Transverse colon (tissue), 4 donors: ENCODE measurements around the gene STARD10. TPM values are rescaled to one million over a fixed set of nuclear protein-coding genes. Genes with fewer than 3 reads are reported as not detected.

Experiments
- DNase-seq: peaks from one replicate; pipeline ENCODE4 v3.0.0-alpha.2; 2019
- H3K27ac ChIP-seq, 4 donors: fragments of 200-600 bp; sonication (generic); 2 replicates each; pipeline ENCODE4 v1.5.1; 2016 to 2018; ENCODE audit warnings: inconsistent platforms in 4 of 4
- H3K27me3 ChIP-seq: fragments of 200-600 bp; sonication (generic); 2 replicates; pipeline ENCODE4 v1.5.1; 2017; ENCODE audit warnings: inconsistent platforms
- H3K36me3 ChIP-seq, 4 donors: fragments of 200-600 bp; sonication (generic); 2 replicates each; pipeline ENCODE4 v1.5.1; 2017 to 2019; ENCODE audit warnings: inconsistent platforms in 4 of 4
- H3K4me1 ChIP-seq, 4 donors: fragments of 200-600 bp; sonication (generic); 2 replicates each; pipeline ENCODE4 v1.5.1; 2017 to 2020; ENCODE audit warnings: inconsistent platforms in 4 of 4
- H3K4me3 ChIP-seq, 4 donors: fragments of 200-600 bp; sonication (generic); 1 replicate in 1 of 4; 2 replicates in 3 of 4; pipeline versions ENCODE4 v1.5.1 to v1.6.1; 2017 to 2019; ENCODE audit warnings: inconsistent platforms in 4 of 4
- H3K9me3 ChIP-seq, 2 donors: fragments of 200-600 bp; sonication (generic); 2 replicates each; pipeline ENCODE4 v1.5.1; 2017 to 2019; ENCODE audit warnings: inconsistent platforms in 2 of 2
- CTCF ChIP-seq, 5 experiments: fragments of 200-600 bp in 3 of 5; fragments of 450-650 bp in 2 of 5; sonication (generic) in 3 of 5; IDR thresholded peaks; 1 replicate in 2 of 5; 2 replicates in 3 of 5; pipeline ENCODE4 v1.5.1; 2016 to 2017; ENCODE audit warnings: antibody characterized with exemption in 5 of 5, inconsistent platforms in 3 of 5, mild to moderate bottlenecking in 2 of 5, moderate library complexity in 1 of 5
- EP300 ChIP-seq: sonication (generic); formaldehyde crosslinking; IDR thresholded peaks from one replicate; pipeline ENCODE4 v1.6.1; 2017; ENCODE audit warnings: antibody characterized with exemption, low read depth
- POLR2A ChIP-seq: fragments of 450-650 bp; IDR thresholded peaks from one replicate; pipeline ENCODE4 v1.6.1; 2016; ENCODE audit warnings: antibody characterized with exemption, mild to moderate bottlenecking, moderate library complexity
- POLR2AphosphoS5 ChIP-seq, 3 donors: sonication (generic); formaldehyde crosslinking; IDR thresholded peaks; one replicate each; pipeline ENCODE4 v1.6.1; 2016; ENCODE audit warnings: antibody characterized with exemption in 3 of 3
- WGBS, 2 donors: methylation state at CpG; one replicate each; pipeline ENCODE4 v1.1.5; 2018; ENCODE audit warnings: low coverage in 1 of 2; 5-methylcytosine and 5-hydroxymethylcytosine counted together
- in situ Hi-C, 4 donors: fragments of 200-750 bp; cut with MboI; loops; one replicate each; pipeline versions ENCODE4 v1.15.0 to v1.15.1; 2017; ENCODE audit warnings: low sequenced_read_pairs in 3 of 4, low pct_ligation_motif_present in 1 of 4, low pct_unique_long_range_greater_than_20kb in 1 of 4
- intact Hi-C: fragments of 100-400 bp; cut with DNase I; formaldehyde crosslinking; loops from one replicate; pipeline ENCODE4 v1.15.1; 2023; ENCODE audit warnings: low total_unique reads
- total RNA-seq, 4 donors: library from RNA; depleted of rRNA; stranded (reverse); fragments of >200 nt; gene quantifications; one replicate each; pipeline ENCODE4 v1.1.0, GENCODE V29; 2016

The STARD10 gene
- total RNA-seq, 4 donors from 2014 or later = 82.7 to 714 (median 225) TPM

- 82% methylated on average over 11 of the region's 11 CpGs; no CpG with 5 or more reads in 1 of the 2 donors for WGBS, 2 donors
- no peak for DNase-seq
- H3K36me3 ChIP-seq = no peaks in the 10 kb centered on the region
- intact Hi-C loops (no loop called here), in situ Hi-C loops (no loop called here)
- no peak overlapping the region for H3K4me3 ChIP-seq
- peaks cover 10 to 33% (median 22%) of the 10 kb centered on the region in 4 donors for H3K4me1 ChIP-seq
- TF ChIP-seq POLR2AphosphoS5 (IDR thresholded peaks at IDR 0.05) = no peak
- no peak for TF ChIP-seq POLR2A
- TF ChIP-seq CTCF (IDR thresholded peaks at IDR 0.05) = no peak
- no peak for TF ChIP-seq EP300
- no peaks in the 10 kb centered on the region for H3K27me3 ChIP-seq
- no peaks in the 10 kb centered on the region for H3K9me3 ChIP-seq
- no peak overlapping the region for H3K27ac ChIP-seq
Measured at GRCh38 chr11:72745925-72746550, 47.8 kb downstream of the STARD10 start.

GRCh38 chr11:72745511-72745910, 48.3 kb downstream of the STARD10 start:
- Histone ChIP-seq H3K9me3 (no peaks in the 10 kb centered on the region), H3K4me1 (peaks cover 10 to 32% (median 21%) of the 10 kb centered on the region in 4 donors), H3K4me3 (no peak overlapping the region), H3K27me3 (no peaks in the 10 kb centered on the region), H3K36me3 (no peaks in the 10 kb centered on the region), H3K27ac (no peak overlapping the region)
- no peak for TF ChIP-seq EP300
- no peak for TF ChIP-seq CTCF (IDR thresholded peaks at IDR 0.05)
- no peak for TF ChIP-seq POLR2AphosphoS5 (IDR thresholded peaks at IDR 0.05)
- no peak for TF ChIP-seq POLR2A
- WGBS, 2 donors = 79% methylated on average over 5 of the region's 5 CpGs; no CpG with 5 or more reads in 1 of the 2 donors
- intact Hi-C loops (no loop called here), in situ Hi-C loops (no loop called here)
- no peak for DNase-seq

GRCh38 chr11:72744474-72744873, 49.4 kb downstream of the STARD10 start:
- H3K36me3 ChIP-seq = no peaks in the 10 kb centered on the region
- no peak overlapping the region for H3K4me3 ChIP-seq
- in situ Hi-C loops = no loop called here
- TF ChIP-seq POLR2AphosphoS5 (IDR thresholded peaks at IDR 0.05) = no peak
- TF ChIP-seq EP300 = no peak
- TF ChIP-seq CTCF (IDR thresholded peaks at IDR 0.05) = no peak
- no peak for TF ChIP-seq POLR2A
- no peaks in the 10 kb centered on the region for H3K9me3 ChIP-seq
- DNase-seq = peak; percentile 6
- peaks cover 10 to 32% (median 23%) of the 10 kb centered on the region in 4 donors for H3K4me1 ChIP-seq
- intact Hi-C loops = no loop called here
- no peak overlapping the region for H3K27ac ChIP-seq
- no peaks in the 10 kb centered on the region for H3K27me3 ChIP-seq
- 71% methylated on average over 6 of the region's 6 CpGs; no CpG with 5 or more reads in 1 of the 2 donors for WGBS, 2 donors

- DNase-seq = no peak
- Histone ChIP-seq H3K9me3 (no peaks in the 10 kb centered on the region), H3K36me3 (no peaks in the 10 kb centered on the region), H3K27me3 (no peaks in the 10 kb centered on the region), H3K27ac (no peak overlapping the region), H3K4me3 (no peak overlapping the region), H3K4me1 (peaks cover 10 to 40% (median 26%) of the 10 kb centered on the region in 4 donors)
- 82% methylated on average over 6 of the region's 6 CpGs; no CpG with 5 or more reads in 1 of the 2 donors for WGBS, 2 donors
- intact Hi-C loops (no loop called here), in situ Hi-C loops (no loop called here)
- TF ChIP-seq EP300 = no peak
- TF ChIP-seq POLR2A = no peak
- TF ChIP-seq CTCF (IDR thresholded peaks at IDR 0.05) = no peak
- no peak for TF ChIP-seq POLR2AphosphoS5 (IDR thresholded peaks at IDR 0.05)
Measured at GRCh38 chr11:72743321-72744221, 50.3 kb downstream of the STARD10 start.
